ENCODE measurements around the gene OR10J1. TPM values are rescaled to one million over a fixed set of nuclear protein-coding genes. Genes with fewer than 3 reads are reported as not detected.

Gene OR10J1
- polyA plus RNA-seq, 1 donor = not detected

Other genes with a start within 250 kb of the OR10J1 start
- 6.5 TPM for gene ACKR1, start 234.8 kb upstream of the OR10J1 start, polyA plus RNA-seq (ENCODE audit: insufficient read length)
- gene FCER1A, start 137.4 kb upstream of the OR10J1 start, polyA plus RNA-seq (ENCODE audit: insufficient read length) = 0.50 TPM
- gene OR10J4, start 7.5 kb upstream of the OR10J1 start, polyA plus RNA-seq (ENCODE audit: insufficient read length) = not detected
- gene OR10J5, start 96.3 kb downstream of the OR10J1 start, polyA plus RNA-seq (ENCODE audit: insufficient read length) = not detected
- not detected for gene APCS, start 148.1 kb downstream of the OR10J1 start, polyA plus RNA-seq (ENCODE audit: insufficient read length)